ENCODE results near the gene PATJ. TPM values are rescaled to one million over a fixed set of nuclear protein-coding genes. Genes with fewer than 3 reads are reported as not detected.
"Not testable (repeated sequence)": the region's sequence is repeated elsewhere in the genome, so short reads cannot be mapped to it uniquely, and the experiment has no call there.

The PATJ gene
- total RNA-seq, 1 donor from 2014 or later = 11.3 TPM

GRCh38 chr1:61892977-61893376, 150.7 kb downstream of the PATJ start:
- H3K4me1 Mint-ChIP-seq (ENCODE audit: unreplicated experiment) = peaks cover 17% of the 10 kb centered on the region
- H3K4me3 Mint-ChIP-seq (ENCODE audit: unreplicated experiment) = no peak overlapping the region
- H3K27me3 Mint-ChIP-seq (ENCODE audit: unreplicated experiment) = no peaks in the 10 kb centered on the region
- no peak overlapping the region for H3K27ac Mint-ChIP-seq (ENCODE audit: unreplicated experiment)
- TF ChIP-seq, protein P1, sequence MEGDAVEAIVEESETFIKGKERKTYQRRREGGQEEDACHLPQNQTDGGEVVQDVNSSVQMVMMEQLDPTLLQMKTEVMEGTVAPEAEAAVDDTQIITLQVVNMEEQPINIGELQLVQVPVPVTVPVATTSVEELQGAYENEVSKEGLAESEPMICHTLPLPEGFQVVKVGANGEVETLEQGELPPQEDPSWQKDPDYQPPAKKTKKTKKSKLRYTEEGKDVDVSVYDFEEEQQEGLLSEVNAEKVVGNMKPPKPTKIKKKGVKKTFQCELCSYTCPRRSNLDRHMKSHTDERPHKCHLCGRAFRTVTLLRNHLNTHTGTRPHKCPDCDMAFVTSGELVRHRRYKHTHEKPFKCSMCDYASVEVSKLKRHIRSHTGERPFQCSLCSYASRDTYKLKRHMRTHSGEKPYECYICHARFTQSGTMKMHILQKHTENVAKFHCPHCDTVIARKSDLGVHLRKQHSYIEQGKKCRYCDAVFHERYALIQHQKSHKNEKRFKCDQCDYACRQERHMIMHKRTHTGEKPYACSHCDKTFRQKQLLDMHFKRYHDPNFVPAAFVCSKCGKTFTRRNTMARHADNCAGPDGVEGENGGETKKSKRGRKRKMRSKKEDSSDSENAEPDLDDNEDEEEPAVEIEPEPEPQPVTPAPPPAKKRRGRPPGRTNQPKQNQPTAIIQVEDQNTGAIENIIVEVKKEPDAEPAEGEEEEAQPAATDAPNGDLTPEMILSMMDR (IDR thresholded peaks at IDR 0.05) = no peak
- no peak for DNase-seq (ENCODE audit: extremely low spot score, unreplicated experiment)
- H3K9me3 Mint-ChIP-seq (ENCODE audit: unreplicated experiment) = peaks cover 3% of the 10 kb centered on the region
- no peaks in the 10 kb centered on the region for H3K36me3 Mint-ChIP-seq (ENCODE audit: unreplicated experiment)

DNA sequence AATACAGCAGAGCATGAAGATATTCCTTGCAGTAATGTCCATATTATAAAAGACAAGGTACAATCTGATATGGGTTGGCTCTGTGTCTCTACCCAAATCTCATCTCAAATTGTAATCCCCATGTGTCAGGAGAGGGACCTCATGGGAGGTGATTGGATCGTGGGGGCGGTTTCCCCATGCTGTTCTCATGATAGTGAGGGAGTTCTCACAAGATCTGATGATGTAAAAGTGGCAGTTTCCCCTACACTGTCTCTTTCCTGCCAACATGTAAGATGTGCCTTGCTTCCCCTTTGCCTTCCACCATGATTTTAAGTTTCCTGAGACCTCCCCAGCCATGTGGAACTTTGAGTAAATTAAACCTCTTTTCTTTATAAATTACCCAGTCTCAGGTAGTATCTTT, 152.0 kb downstream of the PATJ start:
- H3K4me1 Mint-ChIP-seq (ENCODE audit: unreplicated experiment); H3K36me3 Mint-ChIP-seq (ENCODE audit: unreplicated experiment); H3K4me3 Mint-ChIP-seq (ENCODE audit: unreplicated experiment): not testable (repeated sequence)

GRCh38 chr1:61895175-61895574, 152.9 kb downstream of the PATJ start:
- no peaks in the 10 kb centered on the region for H3K36me3 Mint-ChIP-seq (ENCODE audit: unreplicated experiment)

More for the DNA sequence above, 152.0 kb downstream of the PATJ start:
- not testable (repeated sequence) for H3K27me3 Mint-ChIP-seq (ENCODE audit: unreplicated experiment); H3K9me3 Mint-ChIP-seq (ENCODE audit: unreplicated experiment); DNase-seq (ENCODE audit: extremely low spot score, unreplicated experiment); H3K27ac Mint-ChIP-seq (ENCODE audit: unreplicated experiment)

DNA sequence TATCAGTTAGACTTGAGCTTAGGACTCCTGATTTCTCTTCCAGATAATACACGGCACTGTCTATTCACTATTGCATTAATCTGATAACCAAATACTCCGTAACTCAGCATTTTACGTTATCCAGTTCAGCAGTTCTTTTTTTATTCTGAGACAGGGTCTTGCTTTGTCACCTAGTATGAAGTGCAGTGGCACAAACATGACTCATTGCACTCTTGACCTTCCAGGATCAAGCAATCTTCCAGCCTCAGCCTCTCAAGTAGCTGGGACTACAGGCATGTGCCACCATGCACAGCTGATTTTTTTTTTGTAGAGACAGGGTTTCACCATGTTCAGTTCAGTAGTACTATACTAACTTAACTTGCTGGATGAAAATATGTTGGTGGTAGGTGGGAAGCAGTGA, 156.4 kb downstream of the PATJ start:
- H3K9me3 Mint-ChIP-seq (ENCODE audit: unreplicated experiment) = peaks cover 3% of the 10 kb centered on the region
- H3K4me3 Mint-ChIP-seq (ENCODE audit: unreplicated experiment) = no peak overlapping the region
- no peak overlapping the region for H3K27ac Mint-ChIP-seq (ENCODE audit: unreplicated experiment)
- H3K4me1 Mint-ChIP-seq (ENCODE audit: unreplicated experiment) = no peaks in the 10 kb centered on the region
- DNase-seq (ENCODE audit: extremely low spot score, unreplicated experiment) = no peak
- H3K27me3 Mint-ChIP-seq (ENCODE audit: unreplicated experiment) = no peaks in the 10 kb centered on the region
- TF ChIP-seq, protein P1 (IDR thresholded peaks at IDR 0.05) = no peak
- H3K36me3 Mint-ChIP-seq (ENCODE audit: unreplicated experiment) = peaks cover 2% of the 10 kb centered on the region

More at GRCh38 chr1:61895175-61895574, 152.9 kb downstream of the PATJ start:
- no peak for DNase-seq (ENCODE audit: extremely low spot score, unreplicated experiment)
- peaks cover 3% of the 10 kb centered on the region for H3K9me3 Mint-ChIP-seq (ENCODE audit: unreplicated experiment)
- H3K4me1 Mint-ChIP-seq (ENCODE audit: unreplicated experiment) = no peaks in the 10 kb centered on the region
- H3K4me3 Mint-ChIP-seq (ENCODE audit: unreplicated experiment) = no peak overlapping the region
- TF ChIP-seq, protein P1 (IDR thresholded peaks at IDR 0.05) = no peak
- no peak overlapping the region for H3K27ac Mint-ChIP-seq (ENCODE audit: unreplicated experiment)
- H3K27me3 Mint-ChIP-seq (ENCODE audit: unreplicated experiment) = no peaks in the 10 kb centered on the region

GRCh38 chr1:61904354-61904753, 162.1 kb downstream of the PATJ start:
- TF ChIP-seq, protein P1 (IDR thresholded peaks at IDR 0.05) = no peak
- Mint-ChIP-seq H3K36me3 (ENCODE audit: unreplicated experiment) (peaks cover 2% of the 10 kb centered on the region), H3K27ac (ENCODE audit: unreplicated experiment) (no peak overlapping the region), H3K9me3 (ENCODE audit: unreplicated experiment) (no peaks in the 10 kb centered on the region), H3K4me3 (ENCODE audit: unreplicated experiment) (no peak overlapping the region), H3K4me1 (ENCODE audit: unreplicated experiment) (no peaks in the 10 kb centered on the region), H3K27me3 (ENCODE audit: unreplicated experiment) (no peaks in the 10 kb centered on the region)
- DNase-seq (ENCODE audit: extremely low spot score, unreplicated experiment) = no peak

DNA sequence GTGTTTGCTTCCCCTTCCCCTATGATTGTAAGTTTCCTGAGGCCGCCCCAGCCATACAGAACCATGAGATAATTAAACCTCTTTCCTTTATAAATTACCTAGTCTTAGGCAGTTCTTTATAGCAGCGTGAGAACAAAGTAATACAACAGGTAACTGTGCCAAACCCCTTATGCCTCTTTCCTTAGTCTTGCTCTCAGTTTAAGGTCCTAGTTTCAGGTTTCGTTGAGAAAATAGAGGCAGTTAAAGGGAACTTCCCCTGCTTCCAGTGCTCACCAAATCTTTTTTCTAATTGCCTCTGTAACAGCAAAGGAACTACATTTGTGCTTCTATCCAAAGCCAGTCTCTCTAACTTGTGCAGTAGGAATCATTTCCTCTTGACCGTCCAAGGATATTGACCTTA, 164.8 kb downstream of the PATJ start:
- H3K4me1 Mint-ChIP-seq (ENCODE audit: unreplicated experiment) = no peaks in the 10 kb centered on the region
- H3K27ac Mint-ChIP-seq (ENCODE audit: unreplicated experiment) = no peak overlapping the region
- no peaks in the 10 kb centered on the region for H3K9me3 Mint-ChIP-seq (ENCODE audit: unreplicated experiment)
- H3K4me3 Mint-ChIP-seq (ENCODE audit: unreplicated experiment) = no peak overlapping the region
- H3K27me3 Mint-ChIP-seq (ENCODE audit: unreplicated experiment) = no peaks in the 10 kb centered on the region
- TF ChIP-seq, protein P1 (IDR thresholded peaks at IDR 0.05) = no peak
- no peak for DNase-seq (ENCODE audit: extremely low spot score, unreplicated experiment)
- peaks cover 2% of the 10 kb centered on the region for H3K36me3 Mint-ChIP-seq (ENCODE audit: unreplicated experiment)
